DND-41 (cell line): ENCODE data around the gene WNK3.
"Not testable (repeated sequence)": the region's sequence is repeated elsewhere in the genome, so short reads cannot be mapped to it uniquely, and the experiment has no call there.

Source experiments
- ATAC-seq: fragments of 200-7000 bp; cut with Tn5 transposase; 3 replicates; pipeline ENCODE4 v1.9.1; 2021; ENCODE audit warnings: low read depth; ENCODE audit not compliant: insufficient read depth
- DNase-seq: peaks from one replicate; pipeline ENCODE4 v3.0.0-alpha.2; 2020
- H2AFZ ChIP-seq: 2 replicates; pipeline ENCODE4 v1.6.0; 2012; ENCODE audit warnings: low read depth, low read length
- H3K27ac ChIP-seq: 2 replicates; pipeline ENCODE4 v1.5.1; 2012; ENCODE audit warnings: low read length, inconsistent platforms
- H3K27me3 ChIP-seq: fragments of 200-600 bp; sonication (generic); 2 replicates; pipeline ENCODE4 v1.6.0; 2012; ENCODE audit warnings: low read length, mild to moderate bottlenecking, inconsistent platforms; ENCODE audit not compliant: insufficient read depth, poor library complexity
- H3K36me3 ChIP-seq: 2 replicates; pipeline ENCODE4 v1.5.1; 2012; ENCODE audit warnings: low read length, inconsistent platforms; ENCODE audit not compliant: insufficient read depth
- H3K4me1 ChIP-seq: 2 replicates; pipeline ENCODE4 v1.5.1; 2012; ENCODE audit warnings: mild to moderate bottlenecking, low read length; ENCODE audit not compliant: insufficient read depth
- H3K4me2 ChIP-seq: 2 replicates; pipeline ENCODE4 v1.6.0; 2012; ENCODE audit warnings: mild to moderate bottlenecking, moderate library complexity, low read length, inconsistent platforms; ENCODE audit not compliant: insufficient read depth
- H3K4me3 ChIP-seq, 2 experiments: fragments of 200-600 bp in 1 of 2; shearing (Covaris generic) in 1 of 2; 2 replicates each; pipeline ENCODE4 v1.5.1; 2012 to 2016; ENCODE audit warnings: inconsistent platforms in 2 of 2, low read length in 2 of 2, mild to moderate bottlenecking in 2 of 2, low read depth in 1 of 2, moderate library complexity in 1 of 2
- H3K79me2 ChIP-seq: 2 replicates; pipeline ENCODE4 v1.6.0; 2012; ENCODE audit warnings: low read length, inconsistent platforms; ENCODE audit not compliant: insufficient read depth
- H3K9ac ChIP-seq: 2 replicates; pipeline ENCODE4 v1.6.0; 2012; ENCODE audit warnings: low read depth, mild to moderate bottlenecking, inconsistent platforms, low read length, moderate library complexity
- H3K9me3 ChIP-seq: 2 replicates; pipeline ENCODE4 v1.5.1; 2012; ENCODE audit warnings: low read length, moderate library complexity, mild to moderate bottlenecking, inconsistent platforms; ENCODE audit not compliant: insufficient read depth, severe bottlenecking
- H4K20me1 ChIP-seq: 2 replicates; pipeline ENCODE4 v1.6.0; 2012; ENCODE audit warnings: low read length; ENCODE audit not compliant: insufficient read depth
- CTCF ChIP-seq: IDR thresholded peaks from 2 replicates; pipeline ENCODE4 v1.5.1; 2012; ENCODE audit warnings: borderline replicate concordance, low read length, moderate library complexity, mild to moderate bottlenecking; ENCODE audit not compliant: poor library complexity, severe bottlenecking; ENCODE audit errors: extremely low read depth
- EZH2 ChIP-seq: IDR thresholded peaks from 3 replicates; pipeline ENCODE4 v1.6.1; 2012; ENCODE audit warnings: borderline replicate concordance, low read depth, mild to moderate bottlenecking, moderate library complexity, low read length, inconsistent platforms; ENCODE audit not compliant: severe bottlenecking

WNK3 gene

DNA sequence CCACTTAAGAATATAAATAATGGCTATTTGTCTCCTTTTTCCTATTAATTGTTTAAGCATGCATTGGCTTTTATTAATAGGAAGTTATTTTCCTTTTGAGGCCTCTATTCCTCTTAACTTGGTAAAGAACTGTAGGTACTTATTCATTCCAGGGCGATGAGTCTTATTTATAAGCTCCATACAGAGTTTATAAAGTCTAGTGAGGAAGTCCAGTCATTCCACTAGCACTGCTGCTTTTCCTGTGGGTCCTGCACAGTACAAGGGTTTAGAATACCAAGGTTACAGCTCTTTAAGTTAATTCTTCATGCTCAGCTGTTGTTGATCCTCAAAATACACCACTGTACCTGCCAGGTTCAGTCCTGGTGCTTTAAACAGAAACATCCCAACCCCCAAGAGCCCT, 28.5 kb upstream of the WNK3 start:
- Histone ChIP-seq H3K4me1 (no peaks in the 10 kb centered on the region), H3K9ac (no peak overlapping the region), H3K27me3 (no peaks in the 10 kb centered on the region), H3K36me3 (no peaks in the 10 kb centered on the region), H4K20me1 (no peaks in the 10 kb centered on the region), H3K79me2 (no peaks in the 10 kb centered on the region), H3K4me3 (no peak overlapping the region), H3K27ac (no peak overlapping the region), H2AFZ (no peak overlapping the region), H3K4me2 (no peak overlapping the region), H3K9me3 (no peaks in the 10 kb centered on the region)
- TF ChIP-seq EZH2 (no peak), CTCF (no peak)
- DNase-seq = no peak
- no peak for ATAC-seq

DNA sequence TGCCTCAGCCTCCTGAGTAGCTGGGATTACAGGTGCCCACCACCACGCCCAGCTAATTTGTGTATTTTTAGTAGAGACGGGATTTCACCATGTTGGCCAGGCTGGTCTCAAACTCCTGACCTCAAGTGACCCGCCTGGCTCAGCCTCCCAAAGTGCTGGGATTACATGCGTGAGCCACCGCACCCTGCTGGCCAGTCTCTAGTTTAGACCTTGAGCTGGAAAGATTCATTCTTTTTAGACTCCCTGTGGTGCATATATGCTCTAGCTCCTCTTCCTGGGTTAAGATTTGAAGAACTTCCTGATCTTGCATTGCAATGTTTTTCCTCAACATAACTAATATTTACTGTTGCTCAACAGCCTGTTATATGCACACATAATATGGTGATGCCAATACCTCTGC, 26.8 kb upstream of the WNK3 start:
- not testable (repeated sequence) for H2AFZ ChIP-seq, H3K4me2 ChIP-seq, H3K4me1 ChIP-seq, H4K20me1 ChIP-seq, DNase-seq, H3K36me3 ChIP-seq, H3K79me2 ChIP-seq, H3K27me3 ChIP-seq, ATAC-seq, H3K27ac ChIP-seq, H3K9me3 ChIP-seq, H3K4me3 ChIP-seq, H3K9ac ChIP-seq

DNA sequence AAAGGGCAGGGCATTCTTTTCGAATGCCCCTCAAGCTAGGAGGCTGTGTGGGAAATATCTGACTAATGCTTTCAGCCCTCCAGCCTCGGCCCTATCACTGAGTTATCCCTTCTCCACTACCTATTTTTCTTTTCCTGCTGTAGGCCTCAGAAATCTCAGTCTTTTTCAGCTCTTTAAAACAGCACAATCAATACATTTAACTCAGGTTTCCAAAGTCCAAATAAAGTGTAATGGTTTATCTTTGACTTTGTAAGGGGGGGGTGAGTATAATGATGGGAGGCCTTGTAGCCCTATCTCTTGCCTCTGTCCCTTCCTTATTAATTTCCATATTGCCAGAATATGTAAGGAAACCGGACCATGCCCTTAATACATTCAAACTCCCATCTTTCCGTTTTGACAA, 1.6 kb upstream of the WNK3 start:
- TF ChIP-seq CTCF (no peak), EZH2 (no peak)
- Histone ChIP-seq H2AFZ (no peak overlapping the region), H3K27me3 (no peaks in the 10 kb centered on the region), H3K79me2 (no peaks in the 10 kb centered on the region), H3K9me3 (no peaks in the 10 kb centered on the region), H3K4me1 (no peaks in the 10 kb centered on the region), H3K4me2 (no peak overlapping the region), H3K4me3 (no peak overlapping the region), H3K9ac (no peak overlapping the region), H3K27ac (no peak overlapping the region), H3K36me3 (no peaks in the 10 kb centered on the region), H4K20me1 (no peaks in the 10 kb centered on the region)
- DNase-seq (no peak), ATAC-seq (no peak)

GRCh38 chrX:54358424-54359211, 772 bp upstream of the WNK3 start:
- H3K27ac ChIP-seq = no peak overlapping the region
- TF ChIP-seq EZH2 = no peak
- no peak for TF ChIP-seq CTCF
- H3K4me2 ChIP-seq = no peak overlapping the region
- no peaks in the 10 kb centered on the region for H3K79me2 ChIP-seq
- no peak overlapping the region for H3K4me3 ChIP-seq
- H3K9me3 ChIP-seq = no peaks in the 10 kb centered on the region
- DNase-seq (no peak), ATAC-seq (no peak)
- no peak overlapping the region for H3K9ac ChIP-seq
- no peaks in the 10 kb centered on the region for H3K4me1 ChIP-seq
- H4K20me1 ChIP-seq = no peaks in the 10 kb centered on the region
- H3K36me3 ChIP-seq = no peaks in the 10 kb centered on the region
- H3K27me3 ChIP-seq = no peaks in the 10 kb centered on the region
- H2AFZ ChIP-seq = no peak overlapping the region
